Aorta (tissue), 5 donors: ENCODE results near the gene CCDC15. TPM values are rescaled to one million over a fixed set of nuclear protein-coding genes. Genes with fewer than 3 reads are reported as not detected.

ENCODE experiments used
- ATAC-seq: fragments of 200-7000 bp; cut with Tn5 transposase; one replicate; pipeline ENCODE4 v1.9.1; 2022; ENCODE audit warnings: moderate library complexity; ENCODE audit not compliant: low FRiP score
- DNase-seq, 2 donors: peaks; one replicate each; pipeline ENCODE4 v3.0.0-alpha.2; 2020
- H3K27ac ChIP-seq, 2 donors: one replicate each; pipeline ENCODE4 v1.5.1; 2013; ENCODE audit warnings: low read length in 2 of 2, mild to moderate bottlenecking in 2 of 2, moderate library complexity in 2 of 2, control low read depth in 1 of 2, inconsistent platforms in 1 of 2, low read depth in 1 of 2
- H3K27me3 ChIP-seq, 2 donors: one replicate each; pipeline ENCODE4 v1.6.1; 2013; ENCODE audit warnings: control low read depth in 1 of 2, low read length in 1 of 2, mild to moderate bottlenecking in 1 of 2, moderate library complexity in 1 of 2; ENCODE audit not compliant: insufficient read depth in 2 of 2, control insufficient read depth in 1 of 2
- H3K36me3 ChIP-seq, 2 donors: one replicate each; pipeline ENCODE4 v1.6.1; 2013; ENCODE audit warnings: control low read depth in 1 of 2, low read length in 1 of 2, mild to moderate bottlenecking in 1 of 2; ENCODE audit not compliant: insufficient read depth in 2 of 2, control insufficient read depth in 1 of 2
- H3K4me1 ChIP-seq, 2 donors: one replicate each; pipeline ENCODE4 v1.6.1; 2013; ENCODE audit warnings: low read length in 2 of 2, control low read depth in 1 of 2, mild to moderate bottlenecking in 1 of 2, moderate library complexity in 1 of 2; ENCODE audit not compliant: insufficient read depth in 2 of 2, control insufficient read depth in 1 of 2
- H3K4me3 ChIP-seq, 2 donors: one replicate each; pipeline ENCODE4 v1.5.1; 2013; ENCODE audit warnings: low read length in 2 of 2, control low read depth in 1 of 2, mild to moderate bottlenecking in 1 of 2
- H3K9me3 ChIP-seq: one replicate; pipeline ENCODE4 v1.6.1; 2013; ENCODE audit warnings: mild to moderate bottlenecking, low read length; ENCODE audit not compliant: control insufficient read depth
- WGBS, 2 donors: extraction: QIAGEN DNeasy Blood & Tissue Kit; methylation state at CpG; one replicate each; pipeline ENCODE4 v1.1.7; 2013; 5-methylcytosine and 5-hydroxymethylcytosine counted together
- intact Hi-C, 2 donors: fragments of 100-400 bp; cut with DNase I; formaldehyde crosslinking; loops; one replicate each; pipeline versions ENCODE4 v1.14.2 to v1.15.0; 2022
- polyA plus RNA-seq, 2 donors: library from polyadenylated mRNA; stranded (reverse); fragments of 200-250 nt; gene quantifications; one replicate each; pipeline ENCODE4 v1.2.3, GENCODE V29; 2013
- total RNA-seq, 2 donors: library from RNA; stranded (reverse); fragmentation: NEBNext Ultra II Directional; extraction: Animal tissue kit (Norgen Biotek cat#: 25700); gene quantifications; one replicate each; pipeline ENCODE4 v1.2.1, GENCODE V29; 2021
- donor health status: healthy with polysubstance abuse.
- donor health status: Bipolar disorder and iron deficiency.
- donor health status: DM: no; HTN: no; CAD: no.
- donor health status: DM: no; HTN: no; CAD: no.
- donor health status: DM: yes; HTN: yes; CAD: no.

CCDC15 gene
- total and polyA plus RNA-seq, 4 donors = 0.13 to 1.5 (median 0.79) TPM

DNA sequence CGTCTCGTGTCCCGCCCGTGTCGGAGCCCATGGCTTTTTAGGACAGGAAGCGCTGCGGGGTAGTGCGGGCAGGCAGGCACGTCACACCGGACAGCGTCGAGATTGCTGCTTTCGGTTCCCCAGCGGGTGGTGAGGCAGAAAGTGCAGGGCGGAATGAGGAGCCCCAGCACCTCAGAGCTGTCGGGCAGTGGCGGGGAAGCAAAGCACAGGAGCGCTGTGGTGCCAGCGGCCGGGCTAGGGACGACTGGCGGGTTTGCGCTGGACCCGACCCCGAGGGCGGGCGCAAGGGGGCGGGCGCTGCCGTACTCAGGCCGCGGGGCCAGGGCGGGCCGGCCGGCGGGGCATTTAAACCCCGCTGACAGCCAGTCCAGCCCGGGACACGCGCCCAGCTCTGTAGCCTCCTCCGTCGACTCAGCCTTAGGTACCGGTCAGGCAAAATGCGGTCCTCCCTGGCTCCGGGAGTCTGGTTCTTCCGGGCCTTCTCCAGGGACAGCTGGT lies 109.0 kb downstream of the CCDC15 start, which contains the start of gene SLC37A2:
TSS of gene SLC37A2 (plus strand) at position 375 of the 498 bp plus-strand sequence. CDS start at position 438, 63 bp downstream.
- Histone ChIP-seq H3K27me3 (no peaks in the 10 kb centered on the region), H3K36me3 (no peaks in the 10 kb centered on the region), H3K9me3 (no peaks in the 10 kb centered on the region), H3K4me3 (peak within 1 kb of the TSS; percentile 37 to 58), H3K27ac (no peak within 1 kb of the TSS), H3K4me1 (no peaks in the 10 kb centered on the region)
- ATAC-seq (peak; percentile 90), DNase-seq (peak; percentile 87 to 91)
- 0 to 1% methylated on average over 33 to 46 of the region's 46 CpGs for WGBS, 2 donors
- intact Hi-C loops = no loop called here

DNA sequence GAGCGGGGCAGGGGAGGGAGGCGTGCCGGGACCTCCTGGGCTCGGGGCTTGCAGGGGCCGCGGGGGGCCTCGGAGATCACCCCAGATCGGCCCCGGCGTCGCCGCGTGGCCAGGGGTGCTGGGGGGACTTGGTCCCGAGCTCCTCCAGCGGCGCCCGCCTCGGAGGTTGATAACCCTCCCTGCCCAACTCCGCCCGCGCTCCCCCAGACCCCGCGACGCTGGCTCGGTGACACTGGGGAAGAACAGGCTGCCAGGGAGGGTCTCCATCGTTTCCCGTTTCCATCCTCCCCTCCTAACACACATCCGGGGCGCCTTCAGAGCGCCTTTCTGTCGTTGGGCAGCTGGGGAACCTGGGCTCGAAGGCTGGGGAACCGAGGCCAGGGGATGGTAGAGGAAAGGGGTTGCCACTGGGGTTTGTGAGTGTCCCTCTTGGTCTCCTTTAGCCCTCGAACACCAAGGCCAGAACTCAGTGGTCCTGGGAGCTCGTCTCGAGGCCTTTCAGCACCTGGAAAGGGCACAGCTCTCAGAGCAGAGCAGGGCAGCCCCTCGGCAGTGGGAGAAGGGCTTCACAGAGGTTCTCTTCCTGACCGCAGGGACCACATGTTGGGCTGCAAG lies 109.5 kb downstream of the CCDC15 start:
- H3K27ac ChIP-seq = no peak overlapping the region
- WGBS, 2 donors = 3 to 4% methylated on average over 32 to 38 of the region's 38 CpGs
- H3K27me3 ChIP-seq = no peaks in the 10 kb centered on the region
- intact Hi-C loops = no loop called here
- no peaks in the 10 kb centered on the region for H3K9me3 ChIP-seq
- no peaks in the 10 kb centered on the region for H3K4me1 ChIP-seq
- DNase-seq = peak in 1 of 2 donors; percentile 77
- no peaks in the 10 kb centered on the region for H3K36me3 ChIP-seq
- no peak for ATAC-seq
- H3K4me3 ChIP-seq = peak overlapping the region; percentile 37 to 58

- no peak for ATAC-seq
- H3K9me3 ChIP-seq = no peaks in the 10 kb centered on the region
- WGBS, 2 donors = 66 to 71% methylated on average over 7 of the region's 7 CpGs
- no peaks in the 10 kb centered on the region for H3K36me3 ChIP-seq
- DNase-seq = no peak
- H3K27me3 ChIP-seq = no peaks in the 10 kb centered on the region
- H3K4me1 ChIP-seq = no peaks in the 10 kb centered on the region
- intact Hi-C loops = no loop called here
- no peak overlapping the region for H3K27ac ChIP-seq
- H3K4me3 ChIP-seq = no peak overlapping the region
These were observed 110.1 kb downstream of the CCDC15 start for GRCh38 chr11:125064070-125064469.

- Histone ChIP-seq H3K9me3 (no peaks in the 10 kb centered on the region), H3K4me1 (no peaks in the 10 kb centered on the region), H3K36me3 (no peaks in the 10 kb centered on the region), H3K27me3 (no peaks in the 10 kb centered on the region), H3K4me3 (no peak overlapping the region), H3K27ac (no peak overlapping the region)
- intact Hi-C loops = no loop called here
- 93% methylated on average over 4 of the region's 4 CpGs for WGBS, 2 donors
- no peak for ATAC-seq
- DNase-seq = no peak
These were observed 114.4 kb downstream of the CCDC15 start for GRCh38 chr11:125068368-125068767.

DNA sequence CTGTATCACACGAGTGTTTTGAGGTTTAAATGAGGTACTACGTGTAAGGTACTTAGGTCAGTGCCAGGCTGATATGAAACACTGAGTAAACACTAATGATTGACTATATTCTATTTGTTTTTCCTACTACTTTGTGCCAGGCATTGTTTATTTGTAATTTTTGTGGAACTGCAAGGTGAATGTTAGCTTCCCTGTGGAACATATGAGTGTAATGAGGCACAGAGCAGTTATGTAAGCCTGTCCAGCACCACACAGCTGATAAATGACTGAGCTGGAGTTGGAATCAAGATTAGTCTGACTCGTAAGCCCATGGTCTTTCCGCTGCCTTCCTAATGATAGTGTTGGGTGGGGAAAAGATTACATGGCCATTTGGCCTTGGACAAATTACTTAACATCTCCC lies 115.0 kb downstream of the CCDC15 start:
- ATAC-seq (no peak), DNase-seq (no peak)
- intact Hi-C loops = no loop called here
- Histone ChIP-seq H3K36me3 (no peaks in the 10 kb centered on the region), H3K4me3 (no peak overlapping the region), H3K27ac (no peak overlapping the region), H3K27me3 (no peaks in the 10 kb centered on the region), H3K9me3 (no peaks in the 10 kb centered on the region), H3K4me1 (no peaks in the 10 kb centered on the region)
- WGBS, 2 donors = 84% methylated on average over 4 of the region's 4 CpGs

GRCh38 chr11:125069796-125070195 lies 115.8 kb downstream of the CCDC15 start:
- Histone ChIP-seq H3K4me1 (no peaks in the 10 kb centered on the region), H3K27me3 (no peaks in the 10 kb centered on the region), H3K27ac (no peak overlapping the region), H3K4me3 (no peak overlapping the region), H3K9me3 (no peaks in the 10 kb centered on the region), H3K36me3 (no peaks in the 10 kb centered on the region)
- DNase-seq (no peak), ATAC-seq (no peak)
- WGBS, 2 donors = 78 to 80% methylated on average over 5 of the region's 5 CpGs
- intact Hi-C loops = no loop called here

- no peak overlapping the region for H3K27ac ChIP-seq
- H3K9me3 ChIP-seq = no peaks in the 10 kb centered on the region
- ATAC-seq (peak; percentile 75), DNase-seq (peak in 1 of 2 donors; percentile 91)
- WGBS, 2 donors = 74 to 80% methylated on average over 7 of the region's 7 CpGs
- H3K4me1 ChIP-seq = no peaks in the 10 kb centered on the region
- intact Hi-C loops = no loop called here
- no peaks in the 10 kb centered on the region for H3K36me3 ChIP-seq
- no peaks in the 10 kb centered on the region for H3K27me3 ChIP-seq
- H3K4me3 ChIP-seq = no peak overlapping the region
These were observed 116.8 kb downstream of the CCDC15 start for GRCh38 chr11:125070699-125071254.

- no peak overlapping the region for H3K4me3 ChIP-seq
- no peaks in the 10 kb centered on the region for H3K27me3 ChIP-seq
- WGBS, 2 donors = 44 to 51% methylated on average over 5 of the region's 5 CpGs
- intact Hi-C loops = no loop called here
- H3K36me3 ChIP-seq = no peaks in the 10 kb centered on the region
- ATAC-seq (no peak), DNase-seq (peak in 1 of 2 donors; percentile 73)
- no peaks in the 10 kb centered on the region for H3K4me1 ChIP-seq
- no peak overlapping the region for H3K27ac ChIP-seq
- H3K9me3 ChIP-seq = no peaks in the 10 kb centered on the region
These were observed 117.4 kb downstream of the CCDC15 start for GRCh38 chr11:125071435-125071834.

DNA sequence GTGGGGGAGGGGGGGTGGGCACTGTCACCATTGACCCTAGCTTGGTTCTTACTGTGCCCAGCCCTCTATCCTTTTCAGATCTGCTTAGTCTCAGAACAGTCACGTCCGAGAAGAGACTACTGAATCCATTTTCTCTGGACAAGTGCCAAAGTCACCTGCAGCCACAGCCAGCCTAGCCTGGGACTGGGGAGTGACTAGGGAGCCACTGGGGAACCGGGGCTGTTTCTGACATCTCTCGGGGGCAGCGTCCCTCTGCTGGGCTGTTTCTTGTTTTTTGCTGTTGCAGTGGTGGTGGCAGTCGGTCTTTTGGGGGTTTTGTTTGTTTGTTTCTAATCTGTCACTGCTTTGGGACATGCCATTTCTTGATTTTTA lies 117.8 kb downstream of the CCDC15 start:
- H3K4me3 ChIP-seq = no peak overlapping the region
- H3K9me3 ChIP-seq = no peaks in the 10 kb centered on the region
- H3K36me3 ChIP-seq = no peaks in the 10 kb centered on the region
- no peak overlapping the region for H3K27ac ChIP-seq
- DNase-seq (no peak), ATAC-seq (no peak)
- no peaks in the 10 kb centered on the region for H3K27me3 ChIP-seq
- intact Hi-C loops = no loop called here
- no peaks in the 10 kb centered on the region for H3K4me1 ChIP-seq
- WGBS, 2 donors = 67 to 71% methylated on average over 6 of the region's 6 CpGs
